ENCODE data around the gene LCE1A.

GRCh38 chr1:152866321-152866720 lies 39.0 kb downstream of the LCE1A start:
- TF ChIP-seq CTCF (IDR thresholded peaks at IDR 0.05; ENCODE audit: poor library complexity, severe bottlenecking) (no peak), TAF1 (IDR thresholded peaks at IDR 0.05; ENCODE audit: low read depth) (no peak), REST (IDR thresholded peaks at IDR 0.05; ENCODE audit: borderline replicate concordance) (no peak), EZH2 (IDR thresholded peaks at IDR 0.05; ENCODE audit: borderline replicate concordance, insufficient read depth, low read length, poor library complexity, severe bottlenecking) (no peak)
